Right kidney (tissue), 1 donor: Measurements from ENCODE around the gene SFT2D1.
"Not testable (repeated sequence)": the region's sequence is repeated elsewhere in the genome, so short reads cannot be mapped to it uniquely, and the experiment has no call there.

Source experiments
- DNase-seq: peaks from one replicate; pipeline ENCODE4 v3.0.0-alpha.2; 2016

Gene SFT2D1

GRCh38 chr6:166365806-166366205, 23.5 kb upstream of the SFT2D1 start:
- no peak for DNase-seq

DNA sequence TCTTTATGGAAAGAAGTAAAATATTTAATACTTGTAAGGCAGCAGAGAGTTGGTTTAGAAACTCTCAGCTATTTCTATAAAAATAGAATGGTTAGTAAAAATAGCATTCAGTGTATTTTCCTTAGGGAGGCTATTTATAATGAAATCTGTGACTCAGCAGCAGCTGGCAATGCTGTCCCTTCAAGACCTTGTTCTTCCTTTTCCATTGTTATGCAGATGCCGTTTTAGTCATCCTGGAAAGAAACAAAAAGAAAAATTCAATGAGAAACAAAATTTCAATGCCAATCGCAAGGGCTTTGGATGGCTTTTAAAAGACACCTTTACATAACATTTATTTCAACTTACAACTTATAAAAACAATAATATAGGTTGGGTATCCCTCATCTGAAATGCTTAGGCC, 22.9 kb upstream of the SFT2D1 start:
- DNase-seq = no peak

DNA sequence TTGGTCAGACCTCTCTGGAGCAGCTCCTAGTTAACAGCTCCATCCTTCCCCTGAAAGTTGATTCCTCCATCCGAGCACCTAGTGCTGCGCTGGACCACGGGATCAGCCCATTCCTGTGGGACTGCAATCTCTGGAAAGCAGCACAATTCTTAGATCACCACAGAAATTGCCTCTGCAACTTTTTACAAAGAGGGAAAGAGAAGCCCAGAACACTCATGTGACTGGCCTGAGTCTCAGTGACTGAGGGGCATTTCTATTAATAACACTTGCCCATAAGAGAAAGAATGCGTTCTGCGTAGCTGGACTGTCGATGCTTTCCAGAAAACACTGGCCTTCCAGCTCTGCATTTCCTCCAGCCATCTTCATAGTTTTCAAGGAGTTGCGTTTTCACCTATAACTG, 22.1 kb upstream of the SFT2D1 start:
- no peak for DNase-seq

DNA sequence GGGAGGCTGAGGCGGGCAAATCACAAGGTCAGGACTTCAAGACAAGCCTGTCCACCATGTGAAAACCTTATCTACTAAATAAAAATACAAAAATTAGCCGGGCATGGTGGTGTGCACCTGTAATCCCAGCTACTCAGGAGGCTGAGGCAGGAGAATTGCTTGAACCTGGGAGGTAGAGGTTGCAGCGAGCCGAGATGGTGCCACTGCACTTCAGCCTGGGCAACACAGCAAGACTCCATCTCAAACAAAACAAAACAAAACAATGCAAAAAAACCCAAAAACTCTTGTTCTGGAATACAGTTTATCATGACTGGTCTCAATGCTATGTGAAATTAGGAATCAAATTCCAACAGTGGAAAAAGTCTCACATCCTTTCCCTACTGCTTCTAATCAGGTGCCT, 20.1 kb upstream of the SFT2D1 start:
- DNase-seq = not testable (repeated sequence)

GRCh38 chr6:166361077-166361429, 18.7 kb upstream of the SFT2D1 start:
- no peak for DNase-seq

DNA sequence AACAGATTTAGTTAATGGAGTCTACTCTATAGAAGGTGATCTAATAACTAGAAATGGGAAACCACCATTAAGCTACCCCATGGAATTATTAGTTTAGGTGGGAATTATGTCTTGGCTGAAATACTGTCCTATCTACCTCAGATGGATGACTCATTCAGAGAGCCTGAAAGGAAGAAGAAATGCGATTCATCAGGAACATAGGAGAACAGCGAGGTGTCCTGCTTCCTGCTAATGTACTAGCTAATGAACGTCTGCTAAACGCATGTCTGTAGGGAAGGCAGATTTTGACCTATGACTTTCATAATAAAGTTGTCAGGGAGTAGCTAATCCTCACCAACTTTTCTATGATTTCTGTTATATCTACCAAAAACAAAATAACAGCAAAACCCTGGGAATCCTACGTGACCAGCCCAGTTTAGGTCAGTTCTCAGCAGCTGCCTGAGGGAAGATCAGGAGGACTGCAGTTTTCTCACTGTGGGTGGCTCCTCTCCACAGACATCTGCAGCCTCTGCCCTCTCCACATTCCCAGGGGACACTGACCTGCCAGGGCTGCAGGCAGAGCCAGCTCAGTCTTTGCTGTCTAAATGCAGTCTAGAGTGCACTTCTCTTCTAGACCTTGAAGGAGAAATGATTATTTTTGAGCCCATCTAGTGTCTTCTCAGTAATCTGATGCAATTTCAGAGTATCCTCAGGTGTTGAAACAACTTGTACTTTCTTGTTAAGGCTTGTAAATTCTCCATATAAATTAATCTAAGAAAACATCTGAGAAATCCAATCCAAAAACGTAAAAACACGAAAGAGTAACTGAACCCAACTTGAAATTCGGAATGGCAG, 18.1 kb upstream of the SFT2D1 start:
- no peak for DNase-seq

- DNase-seq = no peak
Observed at GRCh38 chr6:166355552-166355951, 13.2 kb upstream of the SFT2D1 start.

GRCh38 chr6:166354965-166355364, 12.6 kb upstream of the SFT2D1 start:
- no peak for DNase-seq

- DNase-seq = no peak
Observed at GRCh38 chr6:166354143-166354542, 11.8 kb upstream of the SFT2D1 start.

- DNase-seq = no peak
Observed at GRCh38 chr6:166353507-166353906, 11.2 kb upstream of the SFT2D1 start.

- no peak for DNase-seq
Observed at GRCh38 chr6:166352923-166353322, 10.6 kb upstream of the SFT2D1 start.

- no peak for DNase-seq
Observed at GRCh38 chr6:166351715-166352285, 9.5 kb upstream of the SFT2D1 start.

- no peak for DNase-seq
Observed at GRCh38 chr6:166348305-166348949, 6.1 kb upstream of the SFT2D1 start.

DNA sequence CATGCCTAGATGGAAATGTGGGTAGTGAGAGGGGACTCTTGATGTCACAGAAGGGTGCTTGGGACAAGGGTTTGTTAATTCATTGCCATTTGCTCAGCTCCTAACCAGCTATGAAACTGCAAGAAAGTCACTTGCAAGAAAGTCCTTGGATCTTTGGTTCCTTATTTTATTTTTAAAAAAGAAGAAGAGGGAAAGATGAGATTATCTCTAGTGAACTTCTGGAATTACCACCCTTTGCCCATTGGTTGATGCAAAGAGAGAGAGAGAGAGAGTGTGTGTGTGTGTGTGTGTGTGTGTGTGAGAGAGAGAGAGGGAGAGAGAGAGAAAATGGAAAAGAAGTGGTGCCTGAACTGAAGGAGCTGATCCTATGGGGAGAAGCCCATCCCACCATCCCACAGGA, 4.6 kb upstream of the SFT2D1 start:
- no peak for DNase-seq

DNA sequence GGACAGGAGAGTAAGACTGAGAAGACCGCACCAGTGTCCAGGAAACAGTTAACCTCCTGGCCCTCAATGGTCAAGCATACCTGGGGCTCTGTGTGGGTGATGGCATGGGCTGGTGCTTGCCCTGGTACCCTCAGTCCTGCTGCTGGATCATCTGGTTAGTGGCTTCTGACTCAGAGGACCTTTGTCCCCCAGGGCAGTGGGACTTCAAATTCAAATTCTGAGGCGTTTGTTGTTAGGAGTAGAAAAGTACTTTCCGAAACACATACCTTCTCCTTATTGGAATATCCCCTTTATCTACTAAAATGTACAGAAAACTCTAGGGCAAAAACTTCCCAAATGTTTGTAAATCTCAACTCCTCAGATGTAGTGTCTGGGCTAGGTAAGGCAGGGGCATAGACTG, 4.1 kb upstream of the SFT2D1 start:
- DNase-seq = no peak

- DNase-seq = not testable (repeated sequence)
Observed at GRCh38 chr6:166345672-166346071, 3.3 kb upstream of the SFT2D1 start.

DNA sequence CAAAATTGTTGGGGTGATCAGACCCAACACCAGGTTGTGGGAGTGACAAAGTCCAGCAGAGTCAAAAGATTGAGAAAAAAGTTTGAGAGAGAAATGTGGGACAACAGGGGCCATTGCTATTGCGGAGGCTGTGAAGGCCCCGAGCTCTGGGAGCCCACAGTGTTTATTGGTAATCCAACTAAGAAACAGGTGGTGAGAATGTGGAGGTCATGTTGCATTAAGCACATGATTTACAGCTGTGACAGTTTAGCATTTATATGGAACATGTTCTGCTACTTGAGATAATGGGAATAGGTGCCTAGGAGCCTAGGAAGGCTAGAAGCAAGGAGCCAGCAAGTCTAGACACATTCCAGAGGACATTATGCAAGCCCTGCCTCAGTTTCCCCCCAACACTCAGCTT, 2.6 kb upstream of the SFT2D1 start:
- not testable (repeated sequence) for DNase-seq

DNA sequence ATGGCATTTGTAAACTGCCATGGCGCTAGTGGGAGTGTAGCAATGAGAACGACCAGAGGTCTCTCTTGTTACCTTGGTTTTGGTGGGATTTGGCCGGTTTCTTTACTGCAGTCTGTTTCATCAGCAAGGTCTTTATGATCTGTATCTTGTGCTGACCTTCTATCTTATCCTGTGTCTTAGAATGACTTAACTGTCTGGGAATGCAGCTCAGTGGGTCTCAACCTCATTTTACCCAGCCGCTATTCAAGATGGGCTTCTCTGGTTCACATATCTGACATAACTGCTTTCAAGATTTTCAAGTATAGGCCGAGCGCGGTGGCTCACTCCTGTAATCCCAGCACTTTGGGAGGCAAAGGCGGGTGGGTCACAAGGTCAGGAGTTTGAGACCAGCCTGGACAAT, 1.9 kb upstream of the SFT2D1 start:
- DNase-seq = no peak

DNA sequence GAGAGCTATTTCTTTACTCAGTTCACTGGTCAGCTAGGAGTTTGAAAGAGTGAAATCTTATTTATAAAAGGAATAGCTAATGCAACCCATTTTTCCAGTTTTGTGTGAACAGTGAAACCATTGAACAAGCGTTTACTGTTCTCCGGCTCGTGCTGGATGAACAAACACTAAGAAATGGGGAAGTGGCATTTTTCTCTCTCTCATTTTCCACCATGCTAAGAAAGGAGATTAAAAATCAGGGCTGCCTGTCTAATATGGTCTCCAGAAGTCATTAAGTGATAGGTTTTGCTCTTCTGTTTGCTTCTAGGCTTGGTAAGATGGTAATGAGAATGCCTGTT, 774 bp upstream of the SFT2D1 start:
- no peak for DNase-seq

DNA sequence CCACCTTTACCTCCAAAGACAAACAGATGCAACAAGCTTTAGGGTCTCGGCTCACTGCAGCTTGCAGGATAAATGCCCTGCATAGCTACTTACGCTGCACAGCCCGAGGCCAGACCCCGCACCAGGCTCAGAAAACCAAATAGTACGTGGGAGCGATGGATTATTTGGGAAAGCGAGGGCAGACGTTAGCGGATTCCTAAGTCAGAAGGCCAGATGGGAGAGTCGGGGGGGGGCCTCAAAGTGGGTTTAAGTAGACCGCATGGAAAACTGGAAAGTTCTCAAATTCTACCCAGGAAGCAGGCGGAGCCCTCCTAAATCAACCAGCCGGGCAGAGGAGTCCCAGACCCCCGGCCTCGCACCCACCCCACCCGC, 382 bp downstream of the SFT2D1 start:
- DNase-seq = no peak

DNA sequence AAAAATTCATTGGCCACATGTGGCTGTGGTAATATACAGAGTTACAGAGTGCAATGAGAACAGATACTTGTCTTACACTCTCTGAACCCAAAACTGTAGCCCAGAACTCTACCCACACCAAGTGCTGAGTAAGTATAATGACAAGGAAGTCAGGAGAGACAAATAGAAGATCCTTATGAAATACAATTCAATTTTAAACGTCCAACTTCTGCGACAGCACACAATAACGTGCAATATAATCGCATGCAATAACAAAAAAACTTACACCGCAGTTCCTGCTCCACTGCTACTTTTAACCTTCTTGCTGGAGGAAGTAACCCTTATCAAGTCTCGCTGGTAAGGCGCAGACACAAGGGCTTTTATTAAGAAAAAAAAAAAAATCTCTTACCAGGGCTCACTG, 881 bp downstream of the SFT2D1 start:
- DNase-seq = no peak

DNA sequence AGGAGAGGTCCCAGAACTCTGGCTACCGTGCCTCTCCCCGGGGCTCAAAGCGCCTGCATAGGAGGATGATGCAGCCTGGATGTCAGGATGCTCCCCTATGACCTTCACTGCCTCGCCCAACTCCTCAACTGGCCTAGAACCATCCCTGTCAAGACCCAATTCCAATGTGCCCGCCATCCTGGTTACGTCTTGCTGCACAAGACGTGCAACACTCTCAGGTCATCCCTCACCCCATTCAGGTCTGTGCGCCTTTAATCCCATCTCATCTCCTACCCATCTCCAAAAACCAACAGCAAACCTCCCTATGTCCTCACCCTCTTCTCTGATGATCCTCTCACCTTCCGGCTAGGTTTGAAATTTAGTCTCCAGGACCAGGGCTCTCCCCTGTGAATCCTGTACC, 3.5 kb downstream of the SFT2D1 start:
- no peak for DNase-seq

DNA sequence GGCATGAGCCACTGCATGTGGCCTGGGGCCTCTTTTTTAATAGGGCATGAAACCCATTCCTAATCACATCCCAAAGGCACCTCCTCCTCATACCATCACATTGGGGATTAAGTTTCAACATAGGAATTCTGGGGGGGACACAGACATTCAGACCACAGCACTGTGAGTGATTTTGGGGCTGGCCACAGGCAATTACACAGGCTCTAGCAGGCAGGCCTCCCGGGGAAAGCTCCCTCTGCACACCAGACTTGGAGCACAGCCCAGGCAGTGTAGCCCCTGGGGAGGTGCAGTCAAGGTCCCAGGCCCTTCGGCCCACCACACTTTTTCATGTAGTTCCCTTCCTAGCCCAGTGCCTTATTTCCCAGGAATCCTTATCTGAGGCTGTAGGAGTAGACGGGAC, 5.5 kb downstream of the SFT2D1 start:
- no peak for DNase-seq
